Mucosa of descending colon (tissue), 3 donors: Measurements from ENCODE around the gene ASB10. TPM values are rescaled to one million over a fixed set of nuclear protein-coding genes. Genes with fewer than 3 reads are reported as not detected.

Experiments used
- ATAC-seq: fragments of 200-7000 bp; cut with Tn5 transposase; one replicate; pipeline ENCODE4 v1.9.1; 2020; ENCODE audit warnings: mild to moderate bottlenecking, moderate library complexity
- DNase-seq, 3 donors: peaks; one replicate each; pipeline ENCODE4 v3.0.0-alpha.2; 2020
- H3K36me3 ChIP-seq: fragments of 200-600 bp; one replicate; pipeline ENCODE4 v1.8.0; 2021; ENCODE audit warnings: low read depth, mild to moderate bottlenecking
- H3K4me1 ChIP-seq: fragments of 200-600 bp; one replicate; pipeline ENCODE4 v1.8.0; 2021; ENCODE audit warnings: low read depth, mild to moderate bottlenecking
- H3K4me3 ChIP-seq: fragments of 200-600 bp; one replicate; pipeline ENCODE4 v1.8.0; 2021; ENCODE audit warnings: mild to moderate bottlenecking
- H3K9me3 ChIP-seq: fragments of 200-600 bp; one replicate; pipeline ENCODE4 v1.8.0; 2021; ENCODE audit warnings: mild to moderate bottlenecking
- intact Hi-C, 2 donors: fragments of 100-400 bp; cut with DNase I in 1 of 2; cut with micrococcal nuclease in 1 of 2; formaldehyde crosslinking; loops; one replicate each; pipeline versions ENCODE4 v1.11.0 to v1.11.1; 2022; cut with DNase I, micrococcal nuclease
- total RNA-seq, 3 donors: library from RNA; stranded (reverse); fragmentation: NEBNext Ultra II Directional in 2 of 3; extraction: Animal tissue kit (Norgen Biotek cat#: 25700) in 2 of 3; gene quantifications; one replicate each; pipeline versions ENCODE4 v1.2.1 to v1.2.4, GENCODE V29; 2021 to 2023
- TF ChIP-seq, protein P1 (sequence below): fragments of 200-600 bp; IDR thresholded peaks from one replicate; pipeline ENCODE4 v1.8.0; 2022; ENCODE audit warnings: antibody characterized with exemption, mild to moderate bottlenecking
- donor health status: DM: no; HTN: no; CAD: no; lungs with moderate emphysema.
- donor health status: DM: no; HTN: no; CAD: no.
- donor health status: DM: no; HTN: yes; CAD: no.

The ASB10 gene
- total RNA-seq, 3 donors from 2014 or later: not detected

DNA sequence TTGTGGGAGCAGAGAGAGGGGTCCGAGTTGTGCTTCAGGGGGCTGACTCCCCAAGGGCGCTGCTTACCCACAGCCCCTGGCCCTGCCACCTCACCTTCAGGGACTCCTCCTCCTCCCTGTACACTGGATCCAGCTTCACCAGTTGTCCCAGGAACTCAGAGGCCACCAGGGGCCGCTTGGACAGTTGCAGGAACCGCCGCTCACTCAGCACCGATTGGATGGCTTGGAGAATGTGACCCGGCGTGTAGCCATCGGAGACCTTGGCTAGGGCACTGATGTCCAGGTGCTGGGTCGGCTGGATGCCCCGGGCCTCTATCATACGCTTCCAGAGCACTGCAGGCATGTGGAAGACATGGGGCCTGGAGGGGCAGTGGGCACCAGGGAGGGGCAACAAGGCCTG, 4.5 kb upstream of the ASB10 start:
- Histone ChIP-seq H3K4me1 (no peaks in the 10 kb centered on the region), H3K4me3 (no peak overlapping the region), H3K36me3 (no peaks in the 10 kb centered on the region), H3K9me3 (no peaks in the 10 kb centered on the region)
- ATAC-seq: no peak
- DNase-seq: no peak
- intact Hi-C loops: no loop called here
- TF ChIP-seq, protein P1, sequence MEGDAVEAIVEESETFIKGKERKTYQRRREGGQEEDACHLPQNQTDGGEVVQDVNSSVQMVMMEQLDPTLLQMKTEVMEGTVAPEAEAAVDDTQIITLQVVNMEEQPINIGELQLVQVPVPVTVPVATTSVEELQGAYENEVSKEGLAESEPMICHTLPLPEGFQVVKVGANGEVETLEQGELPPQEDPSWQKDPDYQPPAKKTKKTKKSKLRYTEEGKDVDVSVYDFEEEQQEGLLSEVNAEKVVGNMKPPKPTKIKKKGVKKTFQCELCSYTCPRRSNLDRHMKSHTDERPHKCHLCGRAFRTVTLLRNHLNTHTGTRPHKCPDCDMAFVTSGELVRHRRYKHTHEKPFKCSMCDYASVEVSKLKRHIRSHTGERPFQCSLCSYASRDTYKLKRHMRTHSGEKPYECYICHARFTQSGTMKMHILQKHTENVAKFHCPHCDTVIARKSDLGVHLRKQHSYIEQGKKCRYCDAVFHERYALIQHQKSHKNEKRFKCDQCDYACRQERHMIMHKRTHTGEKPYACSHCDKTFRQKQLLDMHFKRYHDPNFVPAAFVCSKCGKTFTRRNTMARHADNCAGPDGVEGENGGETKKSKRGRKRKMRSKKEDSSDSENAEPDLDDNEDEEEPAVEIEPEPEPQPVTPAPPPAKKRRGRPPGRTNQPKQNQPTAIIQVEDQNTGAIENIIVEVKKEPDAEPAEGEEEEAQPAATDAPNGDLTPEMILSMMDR: no peak

DNA sequence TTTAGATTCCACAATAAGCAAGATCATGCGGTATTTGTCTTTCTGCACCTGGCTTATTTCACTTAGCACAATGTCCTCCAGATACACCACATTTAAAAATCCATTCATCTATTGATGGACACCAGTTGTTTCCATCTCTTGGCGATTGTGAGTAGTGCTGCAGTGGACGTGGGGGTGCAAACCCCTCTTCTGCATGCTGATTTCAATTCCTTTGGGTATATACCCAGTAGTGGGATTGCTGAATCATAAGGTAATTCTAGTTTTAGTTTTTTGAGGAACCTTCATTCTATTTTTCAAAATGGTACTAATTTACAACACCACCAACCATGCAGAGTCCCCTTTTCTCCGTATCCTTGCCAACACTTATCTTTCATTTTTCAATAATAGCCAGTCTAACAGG, 2.0 kb upstream of the ASB10 start:
- TF ChIP-seq, protein P1: no peak
- intact Hi-C loops: no loop called here
- DNase-seq: no peak
- H3K4me3 ChIP-seq: no peak overlapping the region
- no peaks in the 10 kb centered on the region for H3K4me1 ChIP-seq
- H3K9me3 ChIP-seq: no peaks in the 10 kb centered on the region
- no peaks in the 10 kb centered on the region for H3K36me3 ChIP-seq
- ATAC-seq: no peak

DNA sequence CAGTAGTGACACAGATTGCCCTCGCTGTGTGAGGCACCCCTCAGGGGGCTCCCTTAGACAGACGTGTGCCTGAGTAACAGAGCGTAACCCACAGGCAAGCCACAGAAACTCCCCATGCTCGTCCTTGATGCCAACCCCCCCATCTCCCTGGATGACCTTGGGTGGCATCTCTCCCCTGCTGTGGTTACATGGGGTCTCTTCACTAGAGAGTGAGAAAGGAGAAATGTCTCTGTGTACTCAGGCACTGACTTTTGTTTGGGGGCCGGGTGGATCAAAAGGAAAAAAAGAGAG, 1.1 kb upstream of the ASB10 start:
- intact Hi-C loops: no loop called here
- TF ChIP-seq, protein P1: no peak
- DNase-seq: no peak
- Histone ChIP-seq H3K9me3 (no peaks in the 10 kb centered on the region), H3K4me1 (no peaks in the 10 kb centered on the region), H3K4me3 (no peak overlapping the region), H3K36me3 (no peaks in the 10 kb centered on the region)
- ATAC-seq: no peak

DNA sequence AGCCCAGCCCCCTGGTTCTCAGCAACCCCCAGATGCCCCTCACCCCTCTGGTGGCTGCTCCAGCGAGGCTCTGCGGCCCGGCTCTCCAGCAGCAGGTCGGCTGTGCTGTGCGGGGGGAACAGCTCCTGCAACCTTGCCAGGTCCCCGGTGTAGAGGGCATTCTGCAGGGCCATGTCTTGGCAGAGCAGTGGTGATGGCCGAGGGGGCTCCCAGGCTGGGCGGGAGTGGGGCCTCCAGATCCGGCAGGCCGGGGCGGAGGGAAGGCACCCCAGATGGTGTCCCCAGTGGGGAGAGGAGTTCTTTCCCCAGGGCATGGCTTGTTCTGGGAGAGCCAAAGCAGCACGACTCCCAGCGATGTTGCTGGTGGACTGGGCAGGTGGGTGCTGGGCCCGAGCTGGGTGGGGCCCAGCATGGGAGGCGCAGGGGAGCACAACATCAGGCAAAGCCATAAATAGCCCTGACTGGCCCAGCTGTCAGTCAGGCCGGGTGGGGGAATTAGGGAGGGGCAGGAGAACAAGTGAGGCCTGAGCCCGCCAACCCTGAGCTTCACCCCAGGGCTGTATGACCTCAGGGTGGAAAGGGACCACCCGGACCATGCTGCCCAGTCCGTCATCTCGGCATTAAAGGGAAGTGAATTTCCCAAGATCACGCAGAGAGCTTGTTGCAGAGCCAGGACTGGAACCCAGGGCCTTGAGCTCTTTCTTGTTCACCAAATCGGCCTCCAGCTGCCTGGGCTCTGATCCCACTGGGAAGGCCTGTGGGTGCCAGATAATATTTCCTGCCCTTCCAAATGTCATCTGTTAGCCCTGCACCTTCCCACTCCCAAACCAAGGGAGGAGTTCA, 580 bp upstream of the ASB10 start:
- Histone ChIP-seq H3K4me1 (no peaks in the 10 kb centered on the region), H3K4me3 (no peak overlapping the region), H3K9me3 (no peaks in the 10 kb centered on the region), H3K36me3 (no peaks in the 10 kb centered on the region)
- TF ChIP-seq, protein P1: no peak
- DNase-seq (no peak), ATAC-seq (peak; percentile 8)
- intact Hi-C loops: no loop called here

DNA sequence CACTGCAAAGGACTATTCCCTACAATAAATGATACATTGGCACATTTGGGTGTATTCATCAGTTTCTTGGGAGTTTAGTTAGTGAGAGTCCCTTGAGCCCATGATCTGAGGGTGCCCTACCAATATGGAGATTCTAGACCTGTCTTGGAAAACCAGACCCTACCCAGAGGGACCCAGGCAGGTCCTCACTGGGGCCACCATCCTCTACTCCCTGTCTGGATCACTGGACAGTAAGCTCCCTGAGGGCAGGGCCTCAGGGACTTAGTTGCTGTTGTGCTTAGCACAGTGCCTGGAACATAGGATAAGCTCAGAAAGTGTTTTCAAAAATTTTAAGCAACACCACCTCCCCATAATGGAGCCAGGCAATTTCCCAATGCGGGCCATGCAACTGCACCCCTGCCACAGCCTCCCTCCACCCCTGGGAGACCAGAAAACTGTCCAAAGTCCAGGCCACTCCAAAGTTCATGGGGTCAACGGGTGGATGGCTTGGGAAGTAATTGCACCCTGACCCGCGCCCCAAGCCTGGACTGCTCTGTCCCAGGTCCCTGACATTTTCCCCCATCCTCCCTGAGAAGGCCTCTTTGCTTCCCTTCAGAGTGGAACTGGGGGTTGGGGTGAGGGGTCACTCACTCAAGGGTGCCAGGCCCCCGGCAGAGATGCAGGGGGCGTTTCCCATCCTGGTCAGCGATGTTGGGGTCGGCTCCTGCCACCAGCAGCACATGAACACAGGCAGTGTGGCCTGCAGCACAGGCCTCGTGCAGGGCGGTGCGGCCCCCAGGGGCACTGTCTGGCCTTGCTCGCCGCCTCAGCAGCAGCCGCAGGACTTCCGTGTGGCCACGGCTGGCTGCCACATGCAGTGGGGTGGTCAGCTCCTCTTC, 1.0 kb downstream of the ASB10 start:
- DNase-seq (peak in 1 of 3 donors; percentile 8), ATAC-seq (no peak)
- Histone ChIP-seq H3K4me3 (no peak overlapping the region), H3K36me3 (no peaks in the 10 kb centered on the region), H3K4me1 (no peaks in the 10 kb centered on the region), H3K9me3 (no peaks in the 10 kb centered on the region)
- TF ChIP-seq, protein P1: no peak
- intact Hi-C loops: no loop called here
